Type B pancreatic cell (in vitro differentiated cells): Measurements from ENCODE around the gene TPRN. TPM values are rescaled to one million over a fixed set of nuclear protein-coding genes. Genes with fewer than 3 reads are reported as not detected.

Experiments used
- DNase-seq: peaks from one replicate; pipeline ENCODE4 v3.0.0; 2021; ENCODE audit warnings: mixed read lengths; ENCODE audit not compliant: unreplicated experiment; ENCODE audit errors: extremely low spot score
- H3K27ac Mint-ChIP-seq: 2 replicates; pipeline ENCODE4 v1.8.0; 2021; ENCODE audit warnings: mild to moderate bottlenecking, mixed read lengths
- H3K27me3 Mint-ChIP-seq: 2 replicates; pipeline ENCODE4 v1.8.0; 2021; ENCODE audit warnings: mixed read lengths
- H3K36me3 Mint-ChIP-seq: 2 replicates; pipeline ENCODE4 v1.8.0; 2021; ENCODE audit warnings: mixed read lengths
- H3K4me1 Mint-ChIP-seq: one replicate; pipeline ENCODE4 v1.8.0; 2021; ENCODE audit warnings: mixed read lengths; ENCODE audit not compliant: unreplicated experiment
- H3K4me3 Mint-ChIP-seq: 2 replicates; pipeline ENCODE4 v1.8.0; 2021; ENCODE audit warnings: mild to moderate bottlenecking, mixed read lengths
- H3K9me3 Mint-ChIP-seq: 2 replicates; pipeline ENCODE4 v1.8.0; 2021; ENCODE audit warnings: mixed read lengths
- CTCF ChIP-seq: fragments of 200-600 bp; sonication (generic); conservative IDR thresholded peaks from 2 replicates; pipeline ENCODE4 v1.5.0; 2021; ENCODE audit warnings: antibody characterized with exemption, mild to moderate bottlenecking
- total RNA-seq: library from RNA; stranded (reverse); gene quantifications from 2 replicates; pipeline ENCODE4 v1.2.1, GENCODE V29; 2021; ENCODE audit warnings: low replicate concordance

TPRN gene
- total RNA-seq, 1 donor from 2014 or later: 24.1 TPM

DNA sequence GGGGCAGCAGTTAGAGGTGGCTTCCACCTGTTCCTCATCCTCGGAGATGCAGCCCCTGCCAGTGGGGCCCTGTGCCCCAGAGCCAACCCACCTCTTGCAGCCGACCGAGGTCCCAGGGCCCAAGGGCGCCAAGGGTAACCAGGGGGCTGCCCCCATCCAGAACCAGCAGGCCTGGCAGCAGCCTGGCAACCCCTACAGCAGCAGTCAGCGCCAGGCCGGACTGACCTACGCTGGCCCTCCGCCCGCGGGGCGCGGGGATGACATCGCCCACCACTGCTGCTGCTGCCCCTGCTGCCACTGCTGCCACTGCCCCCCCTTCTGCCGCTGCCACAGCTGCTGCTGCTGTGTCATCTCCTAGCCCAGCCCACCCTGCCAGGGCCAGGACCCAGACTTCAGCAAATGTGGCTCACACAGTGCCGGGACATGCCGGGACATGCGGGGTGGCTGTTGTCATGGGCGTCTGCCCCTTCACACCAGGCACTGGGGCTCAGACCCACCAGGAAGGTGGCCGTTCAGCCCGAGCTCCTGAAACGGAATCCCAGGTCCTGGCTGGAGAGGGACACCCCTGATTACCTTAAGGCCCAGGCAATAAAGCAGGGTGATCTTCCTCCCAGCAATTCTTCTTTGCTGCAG is 25.3 kb upstream of the TPRN start:
- Mint-ChIP-seq H3K36me3 (no peaks in the 10 kb centered on the region), H3K4me1 (peaks cover 5% of the 10 kb centered on the region), H3K4me3 (peak overlapping the region; percentile 55), H3K9me3 (no peaks in the 10 kb centered on the region), H3K27me3 (peaks cover 3% of the 10 kb centered on the region), H3K27ac (peak overlapping the region; percentile 34)
- TF ChIP-seq CTCF: no peak
- no peak for DNase-seq

- Mint-ChIP-seq H3K36me3 (no peaks in the 10 kb centered on the region), H3K9me3 (no peaks in the 10 kb centered on the region)
Observed at GRCh38 chr9:137224830-137225694, 24.5 kb upstream of the TPRN start, which contains the start of gene CYSRT1. CYSRT1 (plus strand) TSS chr9:137225174; CDS start chr9:137225622, 448 bp downstream.

DNA sequence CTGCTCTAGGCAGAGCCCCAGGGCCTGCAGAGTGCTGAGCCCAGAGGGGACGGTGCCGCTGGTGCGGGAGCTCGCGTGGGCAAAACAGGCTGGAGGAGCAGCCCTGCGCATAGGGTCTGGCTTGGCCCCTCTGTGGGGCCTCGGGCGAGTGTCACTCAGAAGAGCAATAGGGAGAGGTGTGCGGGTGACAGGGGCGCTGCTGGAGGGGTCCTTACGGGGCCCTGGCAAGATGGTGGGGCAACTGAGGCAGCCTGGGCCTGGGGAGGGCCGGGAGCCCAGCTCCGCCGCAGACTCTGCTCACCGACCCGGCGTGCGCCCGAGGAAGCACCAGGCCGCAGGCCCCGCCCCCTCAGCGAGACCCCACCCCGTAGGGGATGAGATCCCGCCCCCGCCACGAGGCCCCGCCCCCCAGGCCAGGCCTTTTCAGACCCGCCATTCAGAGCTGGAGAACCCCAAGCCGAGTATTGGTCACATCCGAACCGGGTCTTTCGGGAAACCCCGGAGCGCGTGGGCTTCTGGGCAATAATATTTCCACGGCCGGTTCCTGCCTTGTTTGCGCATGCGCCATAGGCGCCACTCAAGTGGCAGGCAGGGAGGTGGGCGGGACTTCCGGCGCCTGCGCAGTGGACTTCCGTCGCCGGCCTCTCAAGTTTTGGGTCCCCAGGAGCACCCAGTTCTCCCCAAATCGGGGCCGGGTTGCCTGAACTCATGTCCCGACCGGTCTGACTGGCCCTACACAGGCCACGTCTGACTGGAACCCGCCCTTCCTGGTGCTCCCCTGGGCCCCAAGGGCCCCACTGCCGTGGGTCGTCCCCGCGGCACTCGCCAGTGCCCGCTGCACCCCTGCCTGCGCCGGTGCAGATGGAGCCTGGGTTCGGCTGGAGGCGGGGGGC is 22.8 kb upstream of the TPRN start:
- H3K4me3 Mint-ChIP-seq: peak overlapping the region; percentile 86
- peaks cover 3% of the 10 kb centered on the region for H3K27me3 Mint-ChIP-seq
- no peaks in the 10 kb centered on the region for H3K36me3 Mint-ChIP-seq
- TF ChIP-seq CTCF: no peak
- peak; percentile 97 for DNase-seq
- H3K4me1 Mint-ChIP-seq: peaks cover 5% of the 10 kb centered on the region
- peak overlapping the region; percentile 81 for H3K27ac Mint-ChIP-seq
- no peaks in the 10 kb centered on the region for H3K9me3 Mint-ChIP-seq

More at GRCh38 chr9:137224830-137225694, 24.5 kb upstream of the TPRN start, which contains the start of gene CYSRT1:
- no peak for TF ChIP-seq CTCF
- Mint-ChIP-seq H3K27me3 (peaks cover 3% of the 10 kb centered on the region), H3K4me3 (peak within 1 kb of the TSS; percentile 86), H3K27ac (peak within 1 kb of the TSS; percentile 81), H3K4me1 (peaks cover 5% of the 10 kb centered on the region)
- no peak for DNase-seq

GRCh38 chr9:137222190-137223077 is 21.9 kb upstream of the TPRN start, which contains the start of gene RNF208:
RNF208 (minus strand) TSS chr9:137222240; CDS start chr9:137221212, 1,028 bp downstream.
- DNase-seq: no peak
- Mint-ChIP-seq H3K27me3 (peaks cover under 1% of the 10 kb centered on the region), H3K27ac (peak within 1 kb of the TSS; percentile 81), H3K4me3 (peak within 1 kb of the TSS; percentile 86), H3K9me3 (no peaks in the 10 kb centered on the region), H3K4me1 (peaks cover 1% of the 10 kb centered on the region), H3K36me3 (no peaks in the 10 kb centered on the region)
- no peak for TF ChIP-seq CTCF
